Karpas-422 (cell line): ENCODE measurements around the gene AIP. TPM values are rescaled to one million over a fixed set of nuclear protein-coding genes. Genes with fewer than 3 reads are reported as not detected.

Source experiments
- DNase-seq: peaks from one replicate; pipeline ENCODE4 v3.0.0-alpha.2; 2015
- H2AFZ ChIP-seq: fragments of 200-600 bp; sonication (generic); 2 replicates; pipeline ENCODE4 v1.6.1; 2014; ENCODE audit warnings: antibody characterized with exemption, low read length, mixed read lengths
- H3K27ac ChIP-seq: fragments of 200-600 bp; sonication (generic); 2 replicates; pipeline ENCODE4 v1.5.1; 2014; ENCODE audit warnings: mild to moderate bottlenecking, low read length, moderate library complexity
- H3K27me3 ChIP-seq: fragments of 200-600 bp; sonication (generic); 2 replicates; pipeline ENCODE4 v1.6.1; 2014; ENCODE audit warnings: low read length, mixed read lengths
- H3K36me3 ChIP-seq: fragments of 200-600 bp; sonication (generic); 2 replicates; pipeline ENCODE4 v1.6.1; 2014; ENCODE audit warnings: low read length, mixed read lengths; ENCODE audit not compliant: insufficient read depth
- H3K4me1 ChIP-seq: fragments of 200-600 bp; sonication (generic); 2 replicates; pipeline ENCODE4 v1.6.1; 2014; ENCODE audit warnings: mild to moderate bottlenecking, low read length, mixed read lengths
- H3K4me2 ChIP-seq: fragments of 200-600 bp; sonication (generic); 2 replicates; pipeline ENCODE4 v1.6.1; 2014; ENCODE audit warnings: low read length, low read depth, mild to moderate bottlenecking; ENCODE audit not compliant: poor library complexity, severe bottlenecking
- H3K4me3 ChIP-seq: fragments of 200-600 bp; sonication (generic); 2 replicates; pipeline ENCODE4 v1.5.1; 2014; ENCODE audit warnings: mild to moderate bottlenecking, antibody characterized with exemption, low read length, mixed read lengths
- H3K79me2 ChIP-seq: fragments of 200-600 bp; sonication (generic); 2 replicates; pipeline ENCODE4 v1.6.1; 2014; ENCODE audit warnings: mild to moderate bottlenecking, low read length, mixed read lengths
- H3K9ac ChIP-seq: fragments of 200-600 bp; sonication (generic); 2 replicates; pipeline ENCODE4 v1.6.0; 2014; ENCODE audit warnings: low read length
- H3K9me2 ChIP-seq: fragments of 200-600 bp; sonication (generic), shearing (Covaris generic); replicated peaks from 2 replicates; pipeline ENCODE4 v1.6.0; 2014; ENCODE audit warnings: mild to moderate bottlenecking, low read length, moderate library complexity; ENCODE audit not compliant: insufficient read depth
- H3K9me3 ChIP-seq: fragments of 300-700, 200-600 bp; sonication (generic); 2 replicates; pipeline ENCODE4 v1.6.1; 2014; ENCODE audit warnings: low read length, mixed read lengths
- H4K20me1 ChIP-seq: fragments of 200-600 bp; sonication (generic); 2 replicates; pipeline ENCODE4 v1.6.1; 2014; ENCODE audit warnings: mild to moderate bottlenecking, antibody characterized with exemption, low read length, low read depth; ENCODE audit not compliant: insufficient read depth
- total RNA-seq: library from RNA; depleted of rRNA; stranded (reverse); fragments of >200 nt; shearing (Covaris generic); gene quantifications from 2 replicates; pipeline ENCODE4 v1.2.3, GENCODE V29; 2014; ENCODE audit warnings: low replicate concordance

Gene AIP
- total RNA-seq, 1 experiment from 2014 or later, result 51.8 TPM

DNA sequence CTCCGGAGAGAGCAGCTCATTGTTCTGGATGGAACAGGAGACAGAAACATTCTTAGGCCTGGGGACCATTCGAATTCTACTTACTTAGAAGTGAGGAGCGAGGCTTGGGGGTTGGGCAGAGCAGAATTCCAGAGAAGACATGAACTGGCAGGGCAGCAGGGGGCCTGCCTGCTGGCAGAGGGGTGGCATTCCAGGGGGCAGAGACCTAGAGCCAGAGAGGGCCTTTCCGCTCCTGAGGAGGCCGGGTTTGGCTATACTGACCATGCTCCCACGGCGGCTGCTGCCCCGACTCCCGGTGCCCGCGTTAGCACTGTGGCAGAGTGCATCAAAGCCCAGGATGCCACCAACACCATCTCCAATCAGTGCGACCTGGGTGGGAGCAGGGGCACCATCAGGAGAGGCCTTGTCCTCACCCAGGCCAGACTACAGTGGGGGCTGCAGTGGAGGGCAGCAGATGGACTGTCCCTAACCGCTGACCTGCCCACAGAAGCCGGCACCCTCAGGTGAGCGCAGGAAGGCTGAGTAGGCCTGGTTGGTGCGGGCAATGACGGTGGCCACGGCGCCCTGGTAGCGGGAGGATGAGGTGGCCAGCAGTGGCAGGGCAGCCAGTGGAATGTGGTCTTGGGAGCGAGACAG, 14.9 kb downstream of the AIP start:
- Histone ChIP-seq H3K9me2 (no peaks in the 10 kb centered on the region), H2AFZ (no peak overlapping the region), H4K20me1 (peaks cover 9% of the 10 kb centered on the region; the same call in 1 of the 2 replicates), H3K4me1 (no peaks in the 10 kb centered on the region), H3K4me3 (no peak overlapping the region), H3K36me3 (peaks cover 27% of the 10 kb centered on the region), H3K9ac (no peak overlapping the region), H3K27ac (no peak overlapping the region), H3K79me2 (peaks cover 8% of the 10 kb centered on the region), H3K9me3 (no peaks in the 10 kb centered on the region), H3K4me2 (no peak overlapping the region), H3K27me3 (no peaks in the 10 kb centered on the region)
- no peak for DNase-seq

GRCh38 chr11:67498544-67498972, 15.7 kb downstream of the AIP start:
- no peak overlapping the region for H2AFZ ChIP-seq
- H3K4me2 ChIP-seq, result no peak overlapping the region
- H3K27ac ChIP-seq, result no peak overlapping the region
- peaks cover 27% of the 10 kb centered on the region for H3K36me3 ChIP-seq
- no peaks in the 10 kb centered on the region for H3K9me3 ChIP-seq
- no peaks in the 10 kb centered on the region for H3K27me3 ChIP-seq
- peaks cover 13% of the 10 kb centered on the region for H4K20me1 ChIP-seq
- no peaks in the 10 kb centered on the region for H3K9me2 ChIP-seq
- H3K79me2 ChIP-seq, result peaks cover 16% of the 10 kb centered on the region
- H3K4me1 ChIP-seq, result peaks cover 6% of the 10 kb centered on the region
- H3K9ac ChIP-seq, result no peak overlapping the region
- no peak overlapping the region for H3K4me3 ChIP-seq
- no peak for DNase-seq

GRCh38 chr11:67499808-67500483, 17.1 kb downstream of the AIP start:
- H3K27ac ChIP-seq, result no peak overlapping the region
- no peaks in the 10 kb centered on the region for H3K9me3 ChIP-seq
- no peak overlapping the region for H2AFZ ChIP-seq
- H3K4me1 ChIP-seq, result peaks cover 10% of the 10 kb centered on the region
- no peaks in the 10 kb centered on the region for H3K9me2 ChIP-seq
- peaks cover 21% of the 10 kb centered on the region for H4K20me1 ChIP-seq
- no peaks in the 10 kb centered on the region for H3K27me3 ChIP-seq
- no peak overlapping the region for H3K9ac ChIP-seq
- peaks cover 29% of the 10 kb centered on the region for H3K79me2 ChIP-seq
- DNase-seq, result no peak
- H3K4me2 ChIP-seq, result no peak overlapping the region
- no peak overlapping the region for H3K4me3 ChIP-seq
- H3K36me3 ChIP-seq, result peaks cover 27% of the 10 kb centered on the region

DNA sequence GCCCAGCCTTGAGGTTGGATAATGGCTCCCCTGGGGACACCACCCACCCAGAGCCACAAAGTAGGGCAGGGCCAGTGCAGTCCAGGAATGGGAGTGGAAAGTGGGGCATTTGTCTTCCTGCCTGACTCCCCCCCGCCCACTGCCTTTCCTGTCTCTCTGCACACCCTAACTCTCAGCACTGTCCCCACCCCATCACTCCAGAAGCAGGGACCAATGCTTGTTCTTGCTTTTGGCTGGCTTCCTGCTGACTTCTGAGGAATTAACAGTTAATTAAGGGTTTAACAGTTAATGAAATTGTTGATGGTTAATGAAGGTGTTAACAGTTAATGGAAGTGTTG, 17.6 kb downstream of the AIP start:
- Histone ChIP-seq H3K27me3 (no peaks in the 10 kb centered on the region), H3K9me3 (no peaks in the 10 kb centered on the region), H3K79me2 (peaks cover 30% of the 10 kb centered on the region), H4K20me1 (peaks cover 21% of the 10 kb centered on the region), H3K4me3 (no peak overlapping the region), H3K9ac (no peak overlapping the region), H3K9me2 (no peaks in the 10 kb centered on the region), H3K4me2 (no peak overlapping the region), H3K36me3 (peaks cover 24% of the 10 kb centered on the region), H2AFZ (no peak overlapping the region), H3K4me1 (peaks cover 12% of the 10 kb centered on the region), H3K27ac (no peak overlapping the region)
- no peak for DNase-seq

DNA sequence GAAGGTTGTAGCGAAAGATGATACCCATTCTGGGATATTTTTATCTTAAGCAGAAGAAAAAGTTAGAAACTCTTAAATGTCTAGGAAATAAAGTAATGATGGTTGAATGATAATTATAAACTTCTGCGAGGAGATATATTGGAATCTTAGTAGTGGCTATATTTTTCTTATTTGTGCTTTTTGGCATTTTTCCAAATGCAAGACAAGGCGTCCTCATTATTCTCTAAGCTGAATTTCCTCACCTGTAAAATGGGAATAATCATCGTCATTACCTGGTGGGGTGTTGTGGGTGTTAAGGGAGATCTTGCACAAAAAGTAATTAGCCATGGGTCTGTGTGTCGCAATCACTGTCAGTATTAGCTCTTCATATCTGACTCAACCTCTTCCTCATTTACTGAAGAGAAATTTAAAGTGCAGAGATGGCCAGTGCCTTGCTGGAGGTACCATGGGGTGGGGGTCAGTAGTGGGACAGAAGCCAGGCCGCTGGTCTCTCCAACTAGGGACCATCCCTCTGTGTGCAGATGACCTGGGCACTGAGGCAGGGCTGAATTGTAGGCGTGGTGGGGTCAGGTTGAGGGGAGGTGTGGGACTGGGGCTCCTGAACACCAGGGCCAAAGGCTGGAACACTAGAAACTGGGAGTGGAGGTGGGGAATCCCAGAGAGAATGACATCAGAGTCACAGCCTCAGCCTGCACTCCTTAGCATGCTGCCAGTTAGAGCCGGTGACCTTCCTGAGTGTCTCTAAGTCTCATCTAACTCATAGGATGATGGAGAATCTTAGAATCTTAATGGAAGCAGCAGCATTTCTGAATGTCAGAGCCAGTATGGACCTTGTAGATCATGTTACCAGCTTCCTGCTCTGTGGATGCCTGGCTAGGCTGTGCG, 18.2 kb downstream of the AIP start:
- peaks cover 21% of the 10 kb centered on the region for H4K20me1 ChIP-seq
- H3K9me2 ChIP-seq, result no peaks in the 10 kb centered on the region
- H3K9me3 ChIP-seq, result no peaks in the 10 kb centered on the region
- no peak overlapping the region for H3K9ac ChIP-seq
- no peak overlapping the region for H3K4me3 ChIP-seq
- H3K27ac ChIP-seq, result no peak overlapping the region
- H3K4me2 ChIP-seq, result no peak overlapping the region
- no peak for DNase-seq
- no peak overlapping the region for H2AFZ ChIP-seq
- no peaks in the 10 kb centered on the region for H3K27me3 ChIP-seq
- H3K4me1 ChIP-seq, result peaks cover 19% of the 10 kb centered on the region
- peaks cover 24% of the 10 kb centered on the region for H3K36me3 ChIP-seq
- peaks cover 30% of the 10 kb centered on the region for H3K79me2 ChIP-seq

DNA sequence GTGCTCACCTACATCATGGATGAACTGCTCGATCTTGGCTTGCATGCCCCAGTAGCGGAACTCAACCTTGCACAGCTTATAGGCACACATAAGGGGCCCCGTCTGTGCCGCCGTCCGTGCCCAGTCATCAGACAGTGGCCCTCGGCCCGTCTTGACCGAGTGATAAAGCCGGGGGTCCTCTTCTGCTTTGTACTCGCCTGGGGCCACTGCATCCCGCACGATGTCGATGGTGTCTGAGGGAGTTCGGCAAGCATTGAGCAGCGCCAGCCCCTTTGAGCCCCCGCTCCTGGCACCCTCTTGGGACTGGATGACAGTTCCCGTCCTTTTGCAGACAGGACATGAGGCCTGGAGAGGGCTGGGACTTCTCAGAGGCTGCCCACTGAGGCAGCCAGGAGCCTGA, 19.0 kb downstream of the AIP start:
- no peak overlapping the region for H3K4me3 ChIP-seq
- DNase-seq, result no peak
- H3K9ac ChIP-seq, result no peak overlapping the region
- no peaks in the 10 kb centered on the region for H3K27me3 ChIP-seq
- peaks cover 26% of the 10 kb centered on the region for H3K4me1 ChIP-seq
- peaks cover 21% of the 10 kb centered on the region for H4K20me1 ChIP-seq
- H3K36me3 ChIP-seq, result peaks cover 24% of the 10 kb centered on the region
- peaks cover 37% of the 10 kb centered on the region for H3K79me2 ChIP-seq
- no peak overlapping the region for H2AFZ ChIP-seq
- no peaks in the 10 kb centered on the region for H3K9me2 ChIP-seq
- H3K9me3 ChIP-seq, result no peaks in the 10 kb centered on the region
- no peak overlapping the region for H3K4me2 ChIP-seq
- no peak overlapping the region for H3K27ac ChIP-seq

DNA sequence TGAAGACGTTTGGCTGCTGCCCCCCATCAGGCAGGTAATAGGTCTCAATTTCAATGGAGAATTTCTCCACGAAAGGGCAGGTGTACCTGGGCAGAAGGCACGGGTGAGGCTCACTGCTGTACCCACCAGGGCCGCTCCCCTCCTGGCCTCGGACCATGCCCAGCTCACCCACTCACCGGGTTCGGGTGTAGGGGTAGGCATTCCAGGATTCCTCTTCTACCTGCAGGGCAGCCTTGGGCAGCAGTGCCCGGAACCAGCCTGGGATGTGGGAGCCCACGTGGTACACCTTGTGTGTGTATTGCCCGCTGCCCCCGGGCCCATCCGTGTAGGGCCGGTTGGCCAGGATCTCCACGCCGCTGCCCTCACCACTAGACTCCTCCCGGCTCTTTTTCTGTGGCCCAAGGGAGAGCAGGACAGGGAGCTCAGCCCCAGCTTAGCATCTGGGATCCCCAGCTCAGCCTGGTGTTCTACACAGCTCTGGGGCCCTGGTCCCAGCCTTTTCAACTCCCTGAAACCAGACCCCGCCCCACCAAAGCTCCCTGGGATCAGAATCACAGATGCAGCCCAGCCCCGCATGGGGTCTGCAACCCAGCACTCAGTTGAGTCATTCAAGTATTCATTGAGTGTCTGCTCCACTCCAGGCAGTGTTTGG, 19.6 kb downstream of the AIP start:
- no peak overlapping the region for H3K4me3 ChIP-seq
- H3K9ac ChIP-seq, result no peak overlapping the region
- no peaks in the 10 kb centered on the region for H3K27me3 ChIP-seq
- peaks cover 24% of the 10 kb centered on the region for H3K36me3 ChIP-seq
- no peak overlapping the region for H2AFZ ChIP-seq
- H3K79me2 ChIP-seq, result peaks cover 42% of the 10 kb centered on the region
- H3K27ac ChIP-seq, result no peak overlapping the region
- H3K4me1 ChIP-seq, result peaks cover 32% of the 10 kb centered on the region
- no peaks in the 10 kb centered on the region for H3K9me2 ChIP-seq
- H3K4me2 ChIP-seq, result no peak overlapping the region
- DNase-seq, result no peak
- H4K20me1 ChIP-seq, result peaks cover 26% of the 10 kb centered on the region
- H3K9me3 ChIP-seq, result no peaks in the 10 kb centered on the region
